ENCODE data around the gene C1orf159.

- TF ChIP-seq CTCF (tag by site-specific recombination; IDR thresholded peaks at IDR 0.05), result no peak
- TF ChIP-seq ZBTB1 (tag by site-specific recombination; IDR thresholded peaks at IDR 0.05), result no peak
- TF ChIP-seq HOXA7 (CRISPR knock-in tag; IDR thresholded peaks at IDR 0.05; ENCODE audit: borderline replicate concordance), result no peak
- no peak for TF ChIP-seq ZNF548 (tag by site-specific recombination; IDR thresholded peaks at IDR 0.05)
- no peak for TF ChIP-seq ZNF449 (tag by site-specific recombination; IDR thresholded peaks at IDR 0.05)
- TF ChIP-seq ZBTB20 (tag by site-specific recombination; IDR thresholded peaks at IDR 0.05), result no peak
- no peak for TF ChIP-seq ZBTB49 (tag by site-specific recombination; IDR thresholded peaks at IDR 0.05; ENCODE audit: low read depth)
- no peak for TF ChIP-seq ZNF610 (tag by site-specific recombination; IDR thresholded peaks at IDR 0.05; ENCODE audit: borderline replicate concordance)
- no peak for TF ChIP-seq KLF1 (tag by site-specific recombination; IDR thresholded peaks at IDR 0.05)
- TF ChIP-seq ZBTB21 (tag by site-specific recombination; IDR thresholded peaks at IDR 0.05), result no peak
- TF ChIP-seq TCF7L2 (IDR thresholded peaks at IDR 0.05; ENCODE audit: borderline replicate concordance, low read depth, low read length), result no peak
- no peak for TF ChIP-seq ZNF692 (tag by site-specific recombination; IDR thresholded peaks at IDR 0.05)
These were observed 47.7 kb upstream of the C1orf159 start for GRCh38 chr1:1163538-1164070.
